HG02938 (cell line): ENCODE measurements around the gene OTOP2.
"Not testable (repeated sequence)": the region's sequence is repeated elsewhere in the genome, so short reads cannot be mapped to it uniquely, and the experiment has no call there.

Source experiments
- ATAC-seq: cut with Tn5 transposase; IDR thresholded peaks from one replicate; pipeline ENCODE4 v1.9.1; 2021; ENCODE audit warnings: mild to moderate bottlenecking, moderate library complexity; ENCODE audit not compliant: unreplicated experiment

The OTOP2 gene

DNA sequence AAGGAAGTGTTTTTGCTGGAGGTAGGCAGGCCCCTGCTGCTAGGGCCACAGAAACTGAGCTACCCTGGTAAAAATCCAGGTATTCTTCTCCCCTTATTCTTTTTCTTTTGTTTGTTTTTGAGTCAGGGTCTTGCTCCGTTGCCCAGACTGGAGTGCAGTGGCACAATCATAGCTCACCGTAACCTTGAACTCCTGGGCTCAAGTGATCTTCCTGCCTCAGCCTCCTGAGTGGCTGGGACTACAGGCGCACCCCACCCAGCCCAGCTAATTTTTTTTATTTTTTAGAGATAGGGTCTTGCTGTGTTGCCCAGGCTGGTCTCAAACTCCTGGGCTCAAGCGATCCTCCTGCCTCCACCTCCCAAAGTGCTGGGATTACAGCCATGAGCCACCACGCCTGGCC lies 45.4 kb downstream of the OTOP2 start:
- not testable (repeated sequence) for ATAC-seq

DNA sequence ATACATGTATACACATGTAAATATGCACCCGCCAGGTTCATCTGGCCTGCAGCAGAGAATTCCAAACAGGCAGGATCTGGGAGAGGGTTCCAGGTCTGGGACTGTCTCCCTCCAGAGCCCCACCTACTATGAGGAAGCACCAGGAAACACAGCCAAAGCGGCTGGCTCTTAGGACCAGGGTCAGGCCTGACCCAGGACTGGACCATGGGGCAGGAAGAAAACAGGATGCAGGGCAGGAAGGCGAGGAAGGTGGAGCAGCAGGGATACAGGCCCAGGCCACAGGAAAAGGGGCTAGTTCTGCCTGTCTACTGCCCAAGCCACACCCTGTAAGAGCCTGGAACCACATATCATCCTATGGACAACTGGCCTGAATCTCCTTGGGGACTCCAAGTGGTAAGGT lies 46.3 kb downstream of the OTOP2 start:
- ATAC-seq = no peak

DNA sequence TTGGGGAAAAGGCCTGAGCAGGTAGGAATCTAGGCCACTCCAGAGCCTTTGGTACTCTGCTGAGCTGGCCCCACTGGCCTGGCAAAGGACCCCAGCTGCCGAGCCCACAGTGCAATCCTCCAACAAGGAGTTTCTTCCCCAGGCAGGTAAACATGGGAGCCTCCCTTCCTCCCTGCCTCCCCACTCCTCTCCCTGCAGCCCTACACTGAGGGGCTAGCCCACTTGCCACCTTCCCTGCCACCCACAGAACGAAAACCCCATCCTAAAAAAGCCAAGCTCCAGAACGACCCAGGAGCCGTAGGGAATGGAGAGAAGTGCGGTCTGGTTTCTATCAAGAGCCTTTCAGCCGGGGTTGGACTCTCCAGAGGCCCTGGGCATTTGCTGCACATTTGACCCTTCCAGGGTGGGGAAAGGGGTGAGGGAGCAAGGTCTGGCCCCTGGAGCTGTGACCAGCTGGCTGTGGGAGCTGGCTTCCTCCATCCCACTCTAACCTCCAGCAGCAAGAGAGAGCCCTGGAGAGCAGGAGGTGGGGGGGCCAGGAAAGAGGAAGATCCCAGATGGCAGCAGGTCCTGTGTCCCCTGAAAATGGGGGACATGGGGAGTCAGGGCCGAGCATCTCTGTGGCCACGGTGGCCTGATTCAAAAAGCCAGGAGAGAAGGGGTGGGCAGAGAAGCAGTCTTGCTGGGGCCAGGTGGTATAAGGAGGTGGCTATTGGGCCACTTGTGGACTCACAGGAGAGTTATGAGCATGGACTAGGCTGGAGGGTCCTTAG lies 47.2 kb downstream of the OTOP2 start:
- ATAC-seq = no peak

DNA sequence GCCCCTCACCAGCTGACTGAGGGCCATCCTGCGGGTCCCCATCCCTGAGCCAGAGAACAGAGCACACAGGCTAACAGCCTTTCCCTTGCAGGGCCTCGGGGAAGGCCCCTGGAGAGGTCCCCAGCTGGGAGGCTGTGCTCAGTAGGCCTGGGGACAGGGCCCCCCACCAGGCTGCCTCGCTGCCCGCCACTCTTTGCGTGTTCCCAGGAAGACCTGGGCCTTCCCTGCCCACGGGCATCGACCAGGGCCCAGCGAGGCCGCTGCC lies 47.7 kb downstream of the OTOP2 start:
- ATAC-seq = no peak

DNA sequence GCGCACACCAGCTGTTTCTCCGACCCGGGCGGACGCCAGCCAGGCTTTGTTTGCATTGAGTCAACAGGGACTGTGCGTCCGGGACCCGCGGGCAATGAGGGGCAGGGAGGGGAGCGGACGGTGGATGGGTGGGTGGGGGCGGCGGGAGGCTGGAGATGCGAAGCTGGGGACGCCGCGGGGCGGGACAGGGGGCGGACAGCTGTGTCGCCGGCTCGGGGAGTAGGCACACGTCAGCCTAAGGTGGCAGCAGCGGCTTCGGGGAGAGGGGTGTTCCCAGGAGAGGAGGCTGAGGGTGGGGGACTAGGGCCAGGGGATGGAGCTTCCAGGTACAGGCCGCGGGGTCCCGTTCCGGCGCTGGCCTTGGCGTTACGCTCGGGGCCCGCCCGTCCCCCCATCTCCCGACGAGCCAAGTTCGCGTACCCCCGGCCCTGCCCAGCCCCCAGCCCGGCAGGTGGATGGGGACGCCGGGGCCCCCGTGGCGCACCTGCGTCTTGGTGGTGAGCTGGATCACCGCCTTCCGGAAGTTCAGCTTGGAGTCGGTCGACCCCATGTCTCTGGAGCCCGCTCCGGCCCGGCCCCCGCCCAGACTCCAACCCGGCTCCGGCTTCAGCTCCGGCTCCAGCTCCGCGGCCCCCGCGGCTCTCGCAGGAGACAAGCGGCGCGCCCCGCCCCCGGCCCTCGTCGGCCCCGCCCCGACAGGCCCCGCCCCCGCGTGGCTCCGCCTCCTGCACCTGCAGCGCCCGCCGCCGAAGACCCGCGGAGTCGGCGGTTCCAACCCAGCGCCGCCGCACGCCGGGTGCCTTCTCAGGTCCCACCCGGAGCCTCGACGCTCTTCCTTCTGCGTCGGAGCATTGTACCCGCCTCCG lies 48.3 kb downstream of the OTOP2 start, which contains the start of gene HID1:
Gene HID1 (minus strand): TSS at position 653 of the 866 bp plus-strand sequence. CDS start 103 bp downstream, at position 550.
- no peak for ATAC-seq

DNA sequence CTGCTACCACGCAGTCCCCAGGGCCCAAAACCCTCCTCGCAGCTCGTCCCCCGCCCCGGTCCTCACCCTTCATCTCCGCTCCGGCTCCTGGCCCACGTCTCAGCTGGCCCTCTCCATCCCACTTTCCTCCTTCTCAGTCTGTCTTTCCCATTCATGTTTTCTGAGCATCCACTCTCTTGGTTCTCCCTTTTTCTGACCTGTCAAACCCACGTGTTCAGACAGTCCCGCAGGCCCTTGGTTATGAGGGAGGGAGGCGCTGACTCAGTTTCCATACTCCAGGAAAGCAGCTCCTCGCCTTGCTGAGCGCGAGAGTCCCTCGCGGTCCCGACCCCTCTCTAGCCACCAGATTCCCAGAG lies 48.9 kb downstream of the OTOP2 start:
- no peak for ATAC-seq

DNA sequence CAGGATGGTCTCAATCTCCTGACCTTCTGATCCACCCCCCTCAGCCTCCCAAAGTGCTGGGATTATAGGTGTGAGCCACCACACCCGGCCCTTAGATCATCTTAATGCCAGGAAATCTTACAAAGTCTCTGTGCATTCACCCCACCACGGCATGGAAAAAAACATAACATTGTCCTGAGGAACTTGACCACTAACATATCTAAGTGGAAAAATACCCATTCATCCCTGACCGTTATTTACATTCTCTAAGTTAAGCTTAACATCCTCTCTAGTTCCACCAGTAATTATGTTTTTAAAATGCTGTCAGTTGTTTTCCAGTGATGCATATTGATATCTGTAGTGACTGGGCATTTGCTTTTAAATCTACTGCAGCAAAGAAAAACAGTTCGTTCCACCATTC lies 51.9 kb downstream of the OTOP2 start:
- ATAC-seq = no peak

DNA sequence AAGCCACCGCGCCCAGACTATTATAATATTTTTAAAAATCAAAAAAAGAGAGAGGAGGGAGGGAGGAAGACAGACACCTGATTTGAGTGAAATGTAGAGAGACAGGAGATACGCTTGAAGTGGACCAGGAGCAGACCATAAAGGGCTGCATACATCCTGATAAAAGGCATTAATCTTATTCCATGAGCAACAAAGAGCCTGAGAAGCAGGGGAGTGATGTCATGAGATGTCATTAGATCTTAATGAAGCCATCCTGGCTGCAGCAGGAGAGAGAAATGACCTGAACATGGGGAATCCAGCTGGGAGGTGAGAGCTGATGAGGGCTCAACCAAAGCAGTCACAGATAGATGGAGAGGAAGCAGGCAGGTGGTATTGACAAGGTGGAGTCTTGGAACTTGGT lies 53.7 kb downstream of the OTOP2 start:
- no peak for ATAC-seq

DNA sequence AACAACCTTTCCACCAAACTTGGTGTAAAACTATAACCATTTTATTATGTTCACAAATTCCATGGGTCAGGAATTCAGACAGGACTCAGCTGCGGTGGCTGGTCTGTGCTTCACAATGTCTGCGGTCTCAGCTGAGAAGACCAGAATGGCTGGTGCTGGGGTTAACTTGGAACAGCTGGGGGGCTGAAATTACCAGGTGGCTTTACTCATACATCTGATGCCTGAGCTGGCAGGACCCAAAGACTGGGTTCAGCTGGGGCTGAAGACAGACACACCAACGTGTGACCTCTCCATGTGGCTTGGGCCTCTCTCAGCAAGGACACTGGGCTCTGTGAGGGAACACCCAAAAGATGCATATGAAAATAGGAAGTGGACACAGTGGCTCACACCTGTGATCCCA lies 54.2 kb downstream of the OTOP2 start:
- ATAC-seq = no peak

DNA sequence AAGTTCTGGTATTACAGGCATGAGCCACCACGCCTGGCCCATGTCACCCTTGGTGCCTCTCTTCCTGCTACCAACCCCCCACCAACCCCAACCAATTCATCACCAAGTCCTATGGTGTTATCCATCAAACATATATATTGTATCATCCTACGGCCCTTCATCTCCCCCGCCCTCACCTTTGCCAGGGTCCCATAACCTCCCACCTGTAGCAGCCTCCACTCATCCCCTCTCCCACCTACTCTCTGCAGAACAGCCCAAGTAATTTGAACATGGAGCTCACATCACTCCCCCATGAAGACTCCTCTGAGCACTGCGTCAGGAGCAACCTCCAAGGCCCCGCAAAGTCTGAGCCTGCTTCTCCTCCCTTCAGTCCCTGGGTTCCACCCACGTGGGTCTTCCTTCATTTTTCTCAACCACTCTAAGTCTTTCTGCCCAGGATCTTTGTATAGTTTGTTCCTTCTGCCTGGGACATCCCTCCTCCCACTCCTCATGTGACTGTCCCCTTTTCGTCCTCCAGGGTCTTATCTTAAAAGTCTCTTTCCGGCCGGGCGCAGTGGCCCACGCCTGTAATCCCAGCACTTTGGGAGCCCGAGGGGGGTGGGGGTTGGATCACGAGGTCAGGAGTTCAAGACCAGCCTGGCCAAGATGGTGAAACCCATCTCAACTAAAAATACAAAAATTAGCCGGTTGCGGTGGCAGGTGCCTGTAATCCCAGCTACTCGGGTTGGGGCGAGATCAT lies 55.5 kb downstream of the OTOP2 start:
- ATAC-seq = no peak

DNA sequence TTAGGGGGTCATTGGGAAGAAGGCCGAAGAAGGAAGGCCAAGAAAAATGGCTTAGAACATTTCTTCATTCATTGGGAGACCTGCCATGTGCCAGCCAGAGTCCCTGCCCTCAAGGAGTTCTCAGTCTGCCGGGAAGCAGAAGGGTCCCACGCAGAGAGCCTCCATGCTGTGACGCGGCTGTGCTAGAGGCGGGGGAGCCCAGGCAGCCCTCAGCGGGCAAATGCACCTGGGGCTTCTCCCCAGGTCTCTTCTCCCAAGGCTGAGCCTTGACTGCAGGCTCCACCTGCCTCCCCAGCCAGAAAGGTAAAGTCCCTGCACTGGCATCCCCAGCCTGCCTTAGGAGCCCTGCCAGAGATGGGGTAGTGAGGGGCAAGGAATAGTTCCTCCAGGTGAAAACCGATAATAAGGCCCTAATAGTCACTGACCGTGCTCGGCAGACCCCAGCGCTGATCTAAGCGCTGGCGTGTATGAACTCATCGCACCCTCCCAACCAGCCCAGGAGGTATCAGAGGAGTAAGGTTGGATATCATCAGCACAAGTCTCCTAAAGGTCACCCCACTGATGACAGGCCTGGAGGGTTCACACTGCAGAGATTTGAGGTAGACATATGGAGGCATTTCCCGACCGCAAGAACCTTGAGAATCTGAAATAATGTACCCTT lies 57.4 kb downstream of the OTOP2 start:
- no peak for ATAC-seq

DNA sequence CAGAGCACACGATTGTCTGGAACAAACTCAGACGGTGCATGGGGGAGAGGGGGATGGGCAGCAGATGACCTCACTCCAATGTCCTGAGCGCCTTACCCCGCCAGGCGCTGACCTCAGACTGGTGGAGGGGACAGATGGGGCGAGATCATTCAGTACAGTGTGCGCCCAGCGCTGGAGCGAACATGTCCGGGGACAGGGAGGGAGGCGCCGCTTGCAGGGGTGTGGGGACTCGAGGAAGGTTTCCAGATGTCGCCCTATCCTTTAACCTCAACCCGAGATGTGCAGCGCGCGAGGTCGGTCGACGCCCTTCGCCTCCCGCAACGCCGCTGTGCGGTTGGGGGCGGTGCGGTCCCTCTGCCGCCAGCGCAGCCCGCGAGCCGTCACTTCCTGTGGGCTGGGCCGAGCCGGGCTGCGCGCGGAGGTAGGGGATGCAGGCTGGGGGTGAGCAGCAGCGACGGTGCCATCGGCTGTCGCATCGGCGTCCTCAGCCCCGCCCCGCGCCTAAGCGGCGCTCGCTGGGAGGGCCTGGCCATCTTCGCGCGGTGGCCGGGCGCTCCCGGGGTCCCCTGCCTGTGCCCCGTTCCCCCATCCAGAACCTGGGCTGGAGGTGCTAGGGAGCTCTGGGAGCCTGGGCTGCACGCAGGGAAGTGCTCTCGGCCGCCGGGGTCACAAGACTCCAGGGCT lies 58.0 kb downstream of the OTOP2 start:
- no peak for ATAC-seq

DNA sequence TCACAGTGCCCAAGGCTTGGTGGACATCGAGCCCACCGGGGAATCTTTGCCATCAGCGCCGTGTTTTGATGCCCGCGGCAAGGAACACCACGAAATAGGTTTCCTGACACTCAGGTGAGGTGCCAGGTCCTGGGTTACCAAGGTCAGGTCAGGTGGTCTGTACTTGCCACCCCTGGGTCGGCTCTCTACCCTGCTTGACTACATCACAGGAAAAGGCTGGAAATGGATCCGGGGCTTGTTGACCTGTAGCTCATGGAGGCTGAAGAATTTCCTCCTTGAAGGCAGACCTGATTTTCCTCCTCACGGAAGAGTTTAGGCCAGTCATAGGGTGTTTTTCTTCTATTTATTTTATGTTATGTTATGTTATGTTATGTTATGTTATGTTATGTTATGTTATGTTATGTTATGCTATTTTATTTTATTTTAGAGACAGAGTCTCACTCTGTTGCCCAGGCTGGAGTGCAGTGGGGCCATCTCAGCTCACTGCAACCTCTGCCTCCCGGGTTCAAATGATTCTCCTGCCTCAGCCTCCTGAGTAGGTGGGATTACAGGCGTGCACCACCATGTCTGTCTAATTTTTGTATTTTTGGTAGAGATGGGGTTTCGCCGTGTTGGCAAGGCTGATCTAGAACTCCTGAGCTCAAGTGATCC lies 58.7 kb downstream of the OTOP2 start:
- not testable (repeated sequence) for ATAC-seq
